A673 (cell line): Measurements from ENCODE around the gene ZSCAN26. TPM values are rescaled to one million over a fixed set of nuclear protein-coding genes. Genes with fewer than 3 reads are reported as not detected.

Source experiments
- BruUV-seq: library from RNA; stranded (reverse); fragments of 400-500 nt; replicated peaks from 2 replicates; lab custom pipeline; 2021; lab: Mats Ljungman, UMichigan
- CTCF ChIA-PET: fragments of 300-600 bp; sonication (Branson Sonifier 250); formaldehyde crosslinking; loops from one replicate; lab custom pipeline; 2022; ENCODE audit warnings: antibody characterized with exemption; lab: Charles Lee
- POLR2A ChIA-PET: fragments of 300-600 bp; sonication (Branson Sonifier 250); formaldehyde crosslinking; loops from one replicate; lab custom pipeline; 2022; ENCODE audit warnings: antibody characterized with exemption; ENCODE audit not compliant: low non-redundant PET; lab: Charles Lee
- DNase-seq: peaks from one replicate; pipeline ENCODE4 v3.0.0-alpha.2; 2015; ENCODE audit warnings: low spot score
- H3K27ac ChIP-seq: fragments of 200-600 bp; sonication (generic); 2 replicates; pipeline ENCODE4 v1.5.1; 2016; ENCODE audit warnings: mixed run types, low read depth, mild to moderate bottlenecking, mixed read lengths, antibody characterized with exemption, low read length; ENCODE audit not compliant: poor library complexity, severe bottlenecking
- H3K27me3 ChIP-seq: fragments of 200-600 bp; sonication (generic); replicated peaks from 2 replicates; pipeline ENCODE4 v1.6.1; 2017; ENCODE audit warnings: mixed run types, low read depth, mild to moderate bottlenecking, mixed read lengths, antibody characterized with exemption, low read length; ENCODE audit not compliant: insufficient read depth, poor library complexity
- H3K36me3 ChIP-seq: fragments of 200-600 bp; sonication (generic); 2 replicates; pipeline ENCODE4 v1.6.1; 2016; ENCODE audit warnings: mixed run types, mild to moderate bottlenecking, mixed read lengths, antibody characterized with exemption, low read length; ENCODE audit not compliant: insufficient read depth, poor library complexity, severe bottlenecking
- H3K4me1 ChIP-seq: fragments of 200-600 bp; sonication (generic); 2 replicates; pipeline ENCODE4 v1.6.1; 2017; ENCODE audit warnings: mixed run types, mild to moderate bottlenecking, mixed read lengths, antibody characterized with exemption, low read length; ENCODE audit not compliant: insufficient read depth, poor library complexity, severe bottlenecking
- H3K4me3 ChIP-seq: fragments of 200-600 bp; sonication (generic); 2 replicates; pipeline ENCODE4 v1.5.1; 2016; ENCODE audit warnings: low read depth, mixed run types, mild to moderate bottlenecking, mixed read lengths, low read length; ENCODE audit not compliant: poor library complexity, severe bottlenecking
- H3K9me3 ChIP-seq: fragments of 200-600 bp; sonication (generic); 2 replicates; pipeline ENCODE4 v1.6.1; 2016; ENCODE audit warnings: mixed run types, low read depth, mild to moderate bottlenecking, mixed read lengths, antibody characterized with exemption, low read length; ENCODE audit not compliant: poor library complexity, severe bottlenecking
- CTCF ChIP-seq: fragments of 300-800, 200-600 bp; sonication (generic); conservative IDR thresholded peaks from 2 replicates; pipeline ENCODE4 v1.5.1; 2017; ENCODE audit warnings: low read depth, mild to moderate bottlenecking, antibody characterized with exemption, low read length, moderate library complexity, mixed read lengths
- EZH2 ChIP-seq: fragments of 200-600 bp; sonication (generic); IDR thresholded peaks from 2 replicates; pipeline ENCODE4 v1.6.1; 2017; ENCODE audit warnings: borderline replicate concordance, low read depth, mild to moderate bottlenecking, mixed read lengths, antibody characterized with exemption, low read length; ENCODE audit not compliant: poor library complexity, severe bottlenecking
- intact Hi-C: fragments of 100-400 bp; cut with micrococcal nuclease; formaldehyde crosslinking; loops from one replicate; pipeline ENCODE4 v1.10.0; 2022; ENCODE audit not compliant: unreplicated experiment
- total RNA-seq: library from RNA; stranded (reverse); gene quantifications from 2 replicates; pipeline ENCODE4 v1.2.3, GENCODE V29; 2021

Gene ZSCAN26
- total RNA-seq, 1 experiment from 2014 or later = 19.9 TPM

- no peaks in the 10 kb centered on the region for H3K9me3 ChIP-seq
- CTCF ChIA-PET = no interaction called here
- no TSS peak for BruUV-seq
- peak overlapping the region; percentile 73 for H3K4me3 ChIP-seq
- no peaks in the 10 kb centered on the region for H3K27me3 ChIP-seq
- TF ChIP-seq EZH2 (no peak), CTCF (no peak)
- peak overlapping the region; percentile 77 for H3K27ac ChIP-seq
- peaks cover 4% of the 10 kb centered on the region for H3K4me1 ChIP-seq
- DNase-seq = no peak
- intact Hi-C loops = no loop called here
- H3K36me3 ChIP-seq = peaks cover 16% of the 10 kb centered on the region
- POLR2A ChIA-PET = no interaction called here
Measured at GRCh38 chr6:28224131-28225055, 42.5 kb upstream of the ZSCAN26 start.

DNA sequence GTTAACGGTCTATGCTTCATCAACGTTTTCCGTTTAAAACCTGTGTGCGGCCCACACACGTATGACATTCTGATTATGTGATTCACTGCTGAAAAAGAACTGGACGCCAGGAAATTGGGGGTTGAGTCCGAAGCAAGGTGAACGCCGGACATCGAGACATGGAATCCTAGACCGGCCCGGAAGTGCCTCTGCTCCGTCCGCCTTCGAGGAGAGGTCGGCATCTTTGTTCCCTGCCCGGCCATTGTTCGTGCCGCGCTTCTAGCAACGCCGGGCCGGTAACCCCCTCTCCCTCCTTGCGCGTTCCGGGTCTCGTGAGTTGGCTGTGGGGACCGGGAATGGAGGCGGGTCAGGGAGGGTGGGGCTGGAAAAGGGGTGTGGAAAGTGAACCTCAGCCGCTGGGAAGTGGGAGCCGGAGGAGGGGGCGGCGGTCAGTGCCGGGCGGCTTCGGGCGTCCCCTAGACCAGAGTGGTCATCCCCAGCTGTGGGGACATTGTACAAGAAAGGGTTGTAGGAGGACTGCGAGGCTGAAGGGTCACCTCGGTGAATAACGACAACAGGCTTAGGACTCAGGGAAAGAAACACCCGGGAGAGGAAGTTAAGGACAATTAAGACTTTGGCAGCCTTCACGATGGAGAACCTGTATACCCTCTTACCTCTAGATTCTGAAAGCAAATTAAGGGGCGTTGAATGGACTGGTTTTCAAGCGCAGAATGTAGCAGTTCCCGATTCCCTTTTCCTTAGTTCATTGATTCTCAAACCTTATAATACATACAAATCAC, 41.7 kb upstream of the ZSCAN26 start, which contains the start of gene ZSCAN9:
Gene ZSCAN9, plus strand, starts transcription at position 220 of the 779 bp plus-strand sequence. CDS start 1,810 bp downstream, outside the sequence.
- DNase-seq = peak; percentile 75
- BruUV-seq = TSS peak; percentile 69
- ChIA-PET CTCF (no interaction called here), POLR2A (no interaction called here)
- TF ChIP-seq CTCF = no peak
- TF ChIP-seq EZH2 = no peak
- Histone ChIP-seq H3K27ac (peak within 1 kb of the TSS; percentile 77), H3K36me3 (peaks cover 21% of the 10 kb centered on the region), H3K27me3 (no peaks in the 10 kb centered on the region), H3K4me1 (peaks cover 4% of the 10 kb centered on the region), H3K9me3 (no peaks in the 10 kb centered on the region), H3K4me3 (peak within 1 kb of the TSS; percentile 73)
- intact Hi-C loops = no loop called here

GRCh38 chr6:28226460-28226859, 40.5 kb upstream of the ZSCAN26 start:
- H3K4me3 ChIP-seq = peak overlapping the region; percentile 73
- H3K27ac ChIP-seq = no peak overlapping the region
- ChIA-PET CTCF (no interaction called here), POLR2A (no interaction called here)
- BruUV-seq = no TSS peak
- H3K9me3 ChIP-seq = no peaks in the 10 kb centered on the region
- H3K4me1 ChIP-seq = peaks cover 4% of the 10 kb centered on the region
- H3K27me3 ChIP-seq = no peaks in the 10 kb centered on the region
- peaks cover 21% of the 10 kb centered on the region for H3K36me3 ChIP-seq
- TF ChIP-seq EZH2 = no peak
- TF ChIP-seq CTCF = no peak
- DNase-seq = no peak
- intact Hi-C loops = no loop called here
